Mucosa of descending colon (tissue), 3 donors: ENCODE measurements around the gene TUBB3. TPM values are rescaled to one million over a fixed set of nuclear protein-coding genes. Genes with fewer than 3 reads are reported as not detected.
"Not testable (repeated sequence)": the region's sequence is repeated elsewhere in the genome, so short reads cannot be mapped to it uniquely, and the experiment has no call there.

Source experiments
- ATAC-seq: fragments of 200-7000 bp; cut with Tn5 transposase; one replicate; pipeline ENCODE4 v1.9.1; 2020; ENCODE audit warnings: mild to moderate bottlenecking, moderate library complexity
- DNase-seq, 3 donors: peaks; one replicate each; pipeline ENCODE4 v3.0.0-alpha.2; 2020
- H3K36me3 ChIP-seq: fragments of 200-600 bp; one replicate; pipeline ENCODE4 v1.8.0; 2021; ENCODE audit warnings: low read depth, mild to moderate bottlenecking
- H3K4me1 ChIP-seq: fragments of 200-600 bp; one replicate; pipeline ENCODE4 v1.8.0; 2021; ENCODE audit warnings: low read depth, mild to moderate bottlenecking
- H3K4me3 ChIP-seq: fragments of 200-600 bp; one replicate; pipeline ENCODE4 v1.8.0; 2021; ENCODE audit warnings: mild to moderate bottlenecking
- H3K9me3 ChIP-seq: fragments of 200-600 bp; one replicate; pipeline ENCODE4 v1.8.0; 2021; ENCODE audit warnings: mild to moderate bottlenecking
- CTCF ChIP-seq: fragments of 200-600 bp; IDR thresholded peaks from one replicate; pipeline ENCODE4 v1.8.0; 2022; ENCODE audit warnings: antibody characterized with exemption, mild to moderate bottlenecking
- intact Hi-C, 2 donors: fragments of 100-400 bp; cut with DNase I in 1 of 2; cut with micrococcal nuclease in 1 of 2; formaldehyde crosslinking; loops; one replicate each; pipeline versions ENCODE4 v1.11.0 to v1.11.1; 2022; cut with DNase I, micrococcal nuclease
- total RNA-seq, 3 donors: library from RNA; stranded (reverse); fragmentation: NEBNext Ultra II Directional in 2 of 3; extraction: Animal tissue kit (Norgen Biotek cat#: 25700) in 2 of 3; gene quantifications; one replicate each; pipeline versions ENCODE4 v1.2.1 to v1.2.4, GENCODE V29; 2021 to 2023
- donor health status: DM: no; HTN: no; CAD: no; lungs with moderate emphysema.
- donor health status: DM: no; HTN: no; CAD: no.
- donor health status: DM: no; HTN: yes; CAD: no.

Gene TUBB3
- total RNA-seq, 3 donors from 2014 or later = 1.8 to 26.8 (median 7.5) TPM

DNA sequence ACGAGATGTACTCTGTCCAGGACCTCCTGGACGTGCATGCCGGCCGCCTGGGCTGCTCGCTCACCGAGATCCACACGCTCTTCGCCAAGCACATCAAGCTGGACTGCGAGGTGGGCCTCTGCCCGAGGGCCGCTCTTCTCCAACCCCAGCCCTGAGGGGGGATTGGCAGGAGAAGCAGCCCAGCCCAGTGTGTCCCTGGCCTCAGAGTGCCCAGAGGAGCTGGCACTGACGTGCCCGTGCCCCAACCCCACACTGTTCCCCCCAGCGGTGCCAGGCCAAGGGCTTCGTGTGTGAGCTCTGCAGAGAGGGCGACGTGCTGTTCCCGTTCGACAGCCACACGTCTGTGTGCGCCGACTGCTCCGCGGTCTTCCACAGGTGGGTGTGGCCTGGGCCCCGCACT, 41.1 kb downstream of the TUBB3 start:
- no peaks in the 10 kb centered on the region for H3K36me3 ChIP-seq
- no peak for TF ChIP-seq CTCF
- no peak overlapping the region for H3K4me3 ChIP-seq
- no peak for DNase-seq
- H3K9me3 ChIP-seq = no peaks in the 10 kb centered on the region
- no peak for ATAC-seq
- no peaks in the 10 kb centered on the region for H3K4me1 ChIP-seq
- intact Hi-C loops = no loop called here

GRCh38 chr16:89965447-89966225, 42.5 kb downstream of the TUBB3 start:
- DNase-seq = no peak
- intact Hi-C loops = no loop called here
- H3K36me3 ChIP-seq = no peaks in the 10 kb centered on the region
- no peaks in the 10 kb centered on the region for H3K4me1 ChIP-seq
- TF ChIP-seq CTCF = no peak
- no peaks in the 10 kb centered on the region for H3K9me3 ChIP-seq
- no peak for ATAC-seq
- no peak overlapping the region for H3K4me3 ChIP-seq

DNA sequence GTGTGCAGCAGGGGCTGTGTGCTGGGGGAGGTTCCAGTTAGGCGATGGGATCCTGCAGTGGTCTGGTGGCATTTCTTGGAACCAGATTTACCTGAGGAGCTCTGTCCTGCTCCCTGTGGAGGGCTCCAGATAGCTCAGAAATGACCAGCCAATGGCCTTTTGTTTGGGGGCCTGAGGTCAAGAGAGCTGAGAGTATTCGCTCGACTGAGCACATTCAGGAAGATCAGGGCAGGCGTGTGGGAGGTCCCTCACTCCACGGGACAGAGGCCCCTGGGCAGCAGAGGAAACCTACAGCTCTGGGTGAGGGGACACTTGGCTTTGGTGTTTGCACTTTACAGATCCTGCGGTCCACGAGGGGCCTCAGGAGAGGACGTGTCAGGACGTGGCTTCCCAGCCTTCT, 43.6 kb downstream of the TUBB3 start:
- Histone ChIP-seq H3K4me1 (peaks cover 10% of the 10 kb centered on the region), H3K36me3 (no peaks in the 10 kb centered on the region), H3K4me3 (no peak overlapping the region), H3K9me3 (no peaks in the 10 kb centered on the region)
- intact Hi-C loops = no loop called here
- no peak for DNase-seq
- TF ChIP-seq CTCF = no peak
- ATAC-seq = no peak

GRCh38 chr16:89967436-89967835, 44.3 kb downstream of the TUBB3 start:
- H3K9me3 ChIP-seq, intact Hi-C loops, ATAC-seq, DNase-seq, H3K4me3 ChIP-seq, H3K36me3 ChIP-seq: not testable (repeated sequence)
- H3K4me1 ChIP-seq = peaks cover 11% of the 10 kb centered on the region

GRCh38 chr16:89968074-89968473, 44.9 kb downstream of the TUBB3 start:
- H3K9me3 ChIP-seq, DNase-seq, intact Hi-C loops, H3K36me3 ChIP-seq, ATAC-seq, H3K4me3 ChIP-seq: not testable (repeated sequence)
- H3K4me1 ChIP-seq = peaks cover 12% of the 10 kb centered on the region

DNA sequence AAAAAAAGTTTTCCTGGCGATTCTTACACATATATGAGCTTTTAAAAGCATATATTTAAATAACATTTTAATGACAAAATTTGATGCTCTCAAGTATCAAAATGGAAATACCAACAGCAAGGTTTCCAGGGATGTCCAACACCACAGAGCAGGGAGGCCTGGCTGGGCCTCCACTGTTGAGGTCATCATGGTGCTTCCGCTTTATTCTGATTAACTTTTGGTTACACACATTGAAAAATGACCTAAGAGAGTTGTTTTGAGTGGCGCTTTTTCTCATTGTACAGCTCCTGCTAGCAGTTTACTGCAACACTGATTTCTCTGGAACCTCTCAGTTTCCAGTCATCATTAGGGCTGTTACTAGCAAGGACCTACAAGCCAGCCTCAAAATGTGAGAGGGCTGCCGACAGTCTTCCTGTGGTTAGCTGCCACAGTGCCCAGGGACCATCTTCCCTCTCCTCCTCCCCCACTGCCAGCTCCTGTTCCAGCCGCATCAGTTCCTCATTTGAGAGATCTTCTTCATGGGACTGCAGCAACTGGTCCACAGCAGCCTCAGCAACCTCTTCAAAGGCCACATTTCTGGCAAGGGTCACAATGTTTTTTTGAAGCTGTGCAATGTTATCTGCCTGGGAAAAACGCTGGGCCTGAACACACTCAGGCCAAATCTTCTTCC, 46.7 kb downstream of the TUBB3 start:
- DNase-seq (no peak), ATAC-seq (no peak)
- H3K9me3 ChIP-seq = no peaks in the 10 kb centered on the region
- no peaks in the 10 kb centered on the region for H3K36me3 ChIP-seq
- H3K4me1 ChIP-seq = peaks cover 28% of the 10 kb centered on the region
- intact Hi-C loops = no loop called here
- H3K4me3 ChIP-seq = no peak overlapping the region
- no peak for TF ChIP-seq CTCF
